Muscle of leg (tissue), 11 donors: Measurements from ENCODE around the gene PCDH9. TPM values are rescaled to one million over a fixed set of nuclear protein-coding genes. Genes with fewer than 3 reads are reported as not detected.

ENCODE experiments used
- DNase-seq: peaks from one replicate; pipeline ENCODE4 v3.0.0; 2013
- H3K27ac ChIP-seq: one replicate; pipeline ENCODE4 v1.5.1; 2013; ENCODE audit warnings: mild to moderate bottlenecking, low read length, control low read depth
- H3K27me3 ChIP-seq: one replicate; pipeline ENCODE4 v1.6.1; 2013; ENCODE audit warnings: low read length; ENCODE audit not compliant: control insufficient read depth, insufficient read depth
- H3K36me3 ChIP-seq: one replicate; pipeline ENCODE4 v1.6.1; 2013; ENCODE audit warnings: low read length; ENCODE audit not compliant: control insufficient read depth, insufficient read depth
- H3K4me1 ChIP-seq: one replicate; pipeline ENCODE4 v1.6.1; 2013; ENCODE audit warnings: low read length; ENCODE audit not compliant: control insufficient read depth, insufficient read depth
- H3K4me3 ChIP-seq: one replicate; pipeline ENCODE4 v1.5.1; 2013; ENCODE audit warnings: low read length, control low read depth
- H3K9me3 ChIP-seq: replicated peaks from 2 replicates; pipeline ENCODE4 v1.6.1; 2013; ENCODE audit warnings: low read depth, low read length; ENCODE audit not compliant: control insufficient read depth
- WGBS: methylation state at CpG from one replicate; pipeline ENCODE4 v1.1.5; 2013; ENCODE audit warnings: missing lambda C conversion rate; ENCODE audit not compliant: insufficient coverage; 5-methylcytosine and 5-hydroxymethylcytosine counted together
- polyA plus RNA-seq, 8 donors: library from polyadenylated mRNA; unstranded; fragments of 120-200 nt; gene quantifications; one replicate each; pipeline versions ENCODE4 v1.2.1 to v1.2.3, GENCODE V29; 2013; ENCODE audit warnings: inconsistent platforms in 1 of 8, low replicate concordance in 1 of 8; ENCODE audit not compliant: insufficient read length in 8 of 8, insufficient read depth in 1 of 8
- total RNA-seq: library from RNA; stranded (reverse); fragments of 120-200 nt; gene quantifications from one replicate; pipeline ENCODE4 v1.2.4, GENCODE V29; 2013

Gene PCDH9
- total and polyA plus RNA-seq, 9 donors, result 1.7 to 8.3 (median 3.1) TPM

GRCh38 chr13:66397133-66397532 is 833.0 kb downstream of the PCDH9 start:
- no peak overlapping the region for H3K27ac ChIP-seq
- H3K36me3 ChIP-seq, result no peaks in the 10 kb centered on the region
- H3K9me3 ChIP-seq, result no peaks in the 10 kb centered on the region
- DNase-seq, result no peak
- H3K4me3 ChIP-seq, result no peak overlapping the region
- H3K4me1 ChIP-seq, result no peaks in the 10 kb centered on the region
- WGBS, result no CpG with 5 or more reads among the region's 3 CpGs
- H3K27me3 ChIP-seq, result no peaks in the 10 kb centered on the region

DNA sequence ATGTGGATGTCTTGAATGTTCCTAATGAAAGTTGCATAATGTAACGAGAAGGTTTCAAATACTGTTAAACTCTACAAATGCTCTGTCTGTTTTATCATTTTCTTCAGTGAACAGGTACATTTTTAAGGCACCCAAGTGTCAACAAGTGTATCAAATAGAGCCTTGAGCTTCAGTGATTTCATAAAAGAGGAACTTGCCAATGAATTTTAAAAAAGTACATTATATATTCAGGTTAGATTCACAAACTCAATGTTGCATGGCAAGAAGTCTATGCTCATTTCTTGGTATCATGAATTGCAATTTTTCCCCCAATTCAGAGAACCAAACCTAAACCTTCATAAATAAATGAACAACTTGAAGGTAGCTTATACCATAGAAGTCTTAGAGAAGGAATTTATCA is 838.8 kb downstream of the PCDH9 start:
- H3K4me1 ChIP-seq, result no peaks in the 10 kb centered on the region
- H3K27me3 ChIP-seq, result no peaks in the 10 kb centered on the region
- no peak for DNase-seq
- no peak overlapping the region for H3K27ac ChIP-seq
- no CpG with 5 or more reads among the region's 1 CpG for WGBS
- H3K36me3 ChIP-seq, result no peaks in the 10 kb centered on the region
- H3K4me3 ChIP-seq, result no peak overlapping the region
- H3K9me3 ChIP-seq, result no peaks in the 10 kb centered on the region

DNA sequence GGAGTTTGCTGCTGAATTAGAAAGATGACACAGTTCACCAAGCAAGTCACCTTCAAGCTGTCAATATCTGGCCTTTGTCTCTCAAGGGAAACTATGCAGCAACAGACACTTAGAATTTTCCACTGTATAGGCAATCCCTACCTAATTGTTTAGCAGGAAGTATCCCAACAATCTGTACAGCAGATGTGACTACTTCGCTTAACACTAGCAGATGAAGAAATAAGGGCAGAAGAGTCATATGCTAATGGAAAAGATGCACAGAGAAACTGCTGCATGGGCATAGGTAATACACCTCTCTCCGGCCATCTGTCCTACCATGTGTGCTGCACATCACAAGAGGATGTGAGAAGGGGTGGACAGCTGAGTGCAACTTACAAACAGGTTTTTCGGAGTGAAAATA is 851.2 kb downstream of the PCDH9 start:
- no peak overlapping the region for H3K27ac ChIP-seq
- DNase-seq, result no peak
- no peaks in the 10 kb centered on the region for H3K4me1 ChIP-seq
- H3K4me3 ChIP-seq, result no peak overlapping the region
- no peaks in the 10 kb centered on the region for H3K36me3 ChIP-seq
- no peaks in the 10 kb centered on the region for H3K9me3 ChIP-seq
- no CpG with 5 or more reads among the region's 3 CpGs for whole genome bisulfite sequencing
- no peaks in the 10 kb centered on the region for H3K27me3 ChIP-seq

- no peak overlapping the region for H3K4me3 ChIP-seq
- DNase-seq, result no peak
- H3K27ac ChIP-seq, result no peak overlapping the region
- H3K4me1 ChIP-seq, result no peaks in the 10 kb centered on the region
- H3K27me3 ChIP-seq, result no peaks in the 10 kb centered on the region
- no peaks in the 10 kb centered on the region for H3K9me3 ChIP-seq
- no CpG with 5 or more reads among the region's 2 CpGs for WGBS
- H3K36me3 ChIP-seq, result no peaks in the 10 kb centered on the region
These were observed 852.6 kb downstream of the PCDH9 start for GRCh38 chr13:66377569-66377968.

DNA sequence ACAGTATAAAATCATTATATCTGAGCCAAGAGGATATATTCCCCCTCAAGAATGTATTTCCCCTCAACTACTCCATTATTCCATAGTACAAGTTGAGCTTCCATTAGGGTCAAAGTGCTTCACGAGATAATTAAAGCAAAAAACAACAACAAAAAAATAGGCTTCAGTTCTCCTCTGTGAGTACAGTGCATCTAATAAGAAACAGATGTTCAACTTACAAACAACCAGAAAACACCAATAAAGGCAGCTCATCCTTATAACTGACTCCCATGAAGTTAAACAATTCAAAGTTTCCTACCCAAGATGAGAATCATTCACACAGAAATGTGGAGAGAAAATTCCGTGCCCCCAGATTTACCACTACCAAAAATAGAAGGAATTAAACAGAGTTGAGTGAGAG is 854.4 kb downstream of the PCDH9 start:
- Histone ChIP-seq H3K4me1 (no peaks in the 10 kb centered on the region), H3K27ac (no peak overlapping the region), H3K4me3 (no peak overlapping the region), H3K36me3 (no peaks in the 10 kb centered on the region), H3K9me3 (no peaks in the 10 kb centered on the region), H3K27me3 (no peaks in the 10 kb centered on the region)
- no CpG with 5 or more reads among the region's 2 CpGs for WGBS
- peak; percentile 18 for DNase-seq

- peak; percentile 10 for DNase-seq
- no peaks in the 10 kb centered on the region for H3K9me3 ChIP-seq
- H3K4me3 ChIP-seq, result no peak overlapping the region
- no peak overlapping the region for H3K27ac ChIP-seq
- H3K36me3 ChIP-seq, result no peaks in the 10 kb centered on the region
- WGBS, result no CpG with 5 or more reads among the region's 1 CpG
- no peaks in the 10 kb centered on the region for H3K27me3 ChIP-seq
- no peaks in the 10 kb centered on the region for H3K4me1 ChIP-seq
These were observed 860.5 kb downstream of the PCDH9 start for GRCh38 chr13:66369666-66370065.

- WGBS, result 43% methylated on average over 1 of the region's 1 CpG
- no peak for DNase-seq
- H3K9me3 ChIP-seq, result no peaks in the 10 kb centered on the region
- H3K27ac ChIP-seq, result no peak overlapping the region
- no peaks in the 10 kb centered on the region for H3K4me1 ChIP-seq
- H3K4me3 ChIP-seq, result no peak overlapping the region
- H3K27me3 ChIP-seq, result no peaks in the 10 kb centered on the region
- H3K36me3 ChIP-seq, result no peaks in the 10 kb centered on the region
These were observed 862.8 kb downstream of the PCDH9 start for GRCh38 chr13:66367356-66367755.

DNA sequence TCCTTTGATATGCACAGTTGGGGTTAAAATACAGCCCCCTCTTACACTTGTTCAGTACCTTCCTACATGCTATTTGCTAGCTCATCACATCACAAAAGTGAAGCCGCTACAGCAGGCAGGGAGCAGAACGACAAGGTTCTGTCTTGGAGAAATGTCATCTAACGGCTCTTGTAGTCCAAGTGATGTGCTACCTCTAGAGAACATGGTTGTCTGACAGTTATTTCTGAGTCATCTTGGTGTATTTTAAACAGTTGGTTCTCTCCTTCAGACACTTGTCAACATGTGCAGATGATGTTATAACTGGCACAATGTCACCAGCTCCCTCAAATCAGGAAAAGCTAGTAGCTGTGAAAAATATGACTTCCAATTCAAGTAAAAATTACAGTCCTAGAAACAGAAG is 865.0 kb downstream of the PCDH9 start:
- DNase-seq, result no peak
- Histone ChIP-seq H3K4me1 (no peaks in the 10 kb centered on the region), H3K4me3 (no peak overlapping the region), H3K27ac (no peak overlapping the region), H3K27me3 (no peaks in the 10 kb centered on the region), H3K9me3 (no peaks in the 10 kb centered on the region), H3K36me3 (no peaks in the 10 kb centered on the region)
- 100% methylated on average over 1 of the region's 3 CpGs for WGBS

DNA sequence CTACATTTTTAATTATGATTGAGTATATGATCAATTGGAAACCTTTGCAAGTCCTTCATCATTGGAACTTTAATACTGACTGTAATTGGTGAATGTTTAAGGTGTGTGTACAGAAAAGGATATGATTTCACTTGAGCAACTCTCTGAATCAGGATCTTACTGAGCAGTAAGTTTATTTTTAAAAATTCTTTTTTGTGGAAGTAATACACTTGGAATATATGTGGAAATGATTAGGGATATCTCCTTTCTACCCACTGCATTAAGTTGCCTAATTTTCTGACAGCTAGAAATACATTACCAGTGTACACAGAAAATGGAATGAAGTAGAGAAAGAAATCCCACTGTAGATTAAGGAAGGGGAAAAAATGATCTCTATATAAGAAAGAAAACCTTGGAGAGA is 865.8 kb downstream of the PCDH9 start:
- H3K4me1 ChIP-seq, result no peaks in the 10 kb centered on the region
- DNase-seq, result no peak
- no peaks in the 10 kb centered on the region for H3K9me3 ChIP-seq
- H3K27me3 ChIP-seq, result no peaks in the 10 kb centered on the region
- no peak overlapping the region for H3K4me3 ChIP-seq
- H3K36me3 ChIP-seq, result no peaks in the 10 kb centered on the region
- H3K27ac ChIP-seq, result no peak overlapping the region

DNA sequence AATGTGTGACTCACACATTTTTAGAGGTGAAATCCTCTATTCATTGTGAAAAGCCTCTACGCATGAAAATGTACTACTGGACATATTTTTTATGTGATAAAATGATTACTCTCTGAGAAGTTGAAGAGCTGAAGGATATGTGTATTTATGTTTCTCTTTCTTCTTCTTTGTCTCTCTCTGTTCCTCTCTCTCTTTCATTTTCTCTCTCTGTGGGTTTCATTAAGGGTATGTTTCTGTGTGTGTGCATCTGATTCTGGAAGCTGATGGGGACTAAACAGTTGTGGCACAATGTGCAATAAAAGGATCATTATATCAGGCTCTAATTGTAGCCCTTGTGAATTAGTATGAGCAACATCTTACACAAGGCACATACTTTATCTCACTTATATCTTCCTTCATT is 867.7 kb downstream of the PCDH9 start:
- no peaks in the 10 kb centered on the region for H3K9me3 ChIP-seq

DNA sequence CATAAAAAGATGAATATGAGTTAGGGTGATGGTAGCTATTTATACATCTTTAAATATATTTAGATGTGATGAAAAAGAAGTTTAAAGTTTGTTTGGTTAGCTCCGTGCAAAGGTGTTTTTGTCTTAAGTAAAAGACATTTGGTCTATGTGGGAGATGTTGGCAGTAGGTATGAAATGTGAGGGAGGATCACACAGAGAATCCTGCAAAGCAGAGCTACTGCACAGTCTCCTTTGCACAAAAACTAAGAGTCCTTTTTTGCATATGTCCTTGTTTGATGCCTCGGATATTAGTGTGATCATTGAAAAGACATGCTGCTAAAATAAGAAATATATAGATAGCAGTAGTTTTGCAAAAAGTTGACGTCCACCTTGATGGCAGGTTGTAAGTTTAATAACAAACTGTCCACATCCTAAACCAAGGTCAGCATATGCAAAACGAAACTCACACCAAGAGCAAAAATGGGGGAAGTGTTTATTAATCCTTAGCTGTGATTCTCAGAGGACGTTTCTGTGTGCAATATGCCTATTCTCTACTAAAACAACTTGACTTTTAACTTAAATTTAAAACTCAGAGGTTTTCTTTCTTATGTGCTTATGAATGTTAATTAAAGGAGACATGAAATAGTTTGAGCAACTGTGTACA is 870.1 kb downstream of the PCDH9 start:
- no peak for DNase-seq
- H3K4me1 ChIP-seq, result no peaks in the 10 kb centered on the region
- WGBS, result 40% methylated on average over 1 of the region's 5 CpGs
- no peaks in the 10 kb centered on the region for H3K27me3 ChIP-seq
- H3K27ac ChIP-seq, result no peak overlapping the region
- H3K4me3 ChIP-seq, result no peak overlapping the region
- H3K9me3 ChIP-seq, result no peaks in the 10 kb centered on the region
- no peaks in the 10 kb centered on the region for H3K36me3 ChIP-seq

More for the DNA sequence above, 867.7 kb downstream of the PCDH9 start:
- Histone ChIP-seq H3K4me3 (no peak overlapping the region), H3K27me3 (no peaks in the 10 kb centered on the region), H3K4me1 (no peaks in the 10 kb centered on the region), H3K36me3 (no peaks in the 10 kb centered on the region), H3K27ac (no peak overlapping the region)
- WGBS, result no CpG with 5 or more reads among the region's 1 CpG
- DNase-seq, result no peak
